ENCODE data around the gene PTPRG. TPM values are rescaled to one million over a fixed set of nuclear protein-coding genes. Genes with fewer than 3 reads are reported as not detected.

PTPRG gene
- total RNA-seq, 1 experiment from 2014 or later, result 0.73 TPM

DNA sequence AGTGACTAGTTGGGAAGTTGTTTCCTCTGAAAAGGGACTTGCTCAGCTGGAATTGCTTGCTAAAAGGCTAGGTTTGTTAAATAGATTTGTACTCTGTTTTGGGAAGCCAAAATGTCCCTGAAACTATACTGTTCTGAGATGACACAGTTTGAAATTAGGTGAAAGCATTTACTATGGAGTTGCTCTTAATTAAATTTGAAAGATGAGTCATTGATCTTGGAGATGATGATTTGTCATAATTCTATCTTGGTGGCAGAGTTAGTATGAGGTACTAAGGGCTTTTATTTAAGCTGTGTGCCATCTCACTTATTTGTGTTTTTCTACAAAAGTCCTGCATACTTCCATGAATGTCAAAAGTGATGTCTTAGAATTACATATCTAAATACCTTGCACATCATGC, 320.9 kb downstream of the PTPRG start:
- no peaks in the 10 kb centered on the region for H3K36me3 ChIP-seq (ENCODE audit: low read depth, low read length)
- H3F3A ChIP-seq (ENCODE audit: low read length, unreplicated experiment), result no peaks in the 10 kb centered on the region
- H3K4me3 ChIP-seq (ENCODE audit: low read length), result no peak overlapping the region
- H3K9me2 ChIP-seq (replicated peaks; ENCODE audit: low read length), result no peaks in the 10 kb centered on the region
- ChIA-PET POLR2A (ENCODE audit: unreplicated experiment) (no interaction called here), CTCF (no interaction called here)
- H4K20me1 ChIP-seq (ENCODE audit: low read length), result no peaks in the 10 kb centered on the region
- no peaks in the 10 kb centered on the region for H3K9me3 ChIP-seq (ENCODE audit: low read length)
- no peaks in the 10 kb centered on the region for H3K4me1 ChIP-seq (ENCODE audit: insufficient read depth, low read length)
- DNase-seq (no peak), ATAC-seq (no peak)
- H3K27ac ChIP-seq (ENCODE audit: low read length), result no peak overlapping the region
- H3K27me3 ChIP-seq (ENCODE audit: low read length), result no peaks in the 10 kb centered on the region
- H3K79me2 ChIP-seq (ENCODE audit: low read length), result no peaks in the 10 kb centered on the region
- no peak overlapping the region for H3K4me2 ChIP-seq (ENCODE audit: low read length)
- no peak overlapping the region for H2AFZ ChIP-seq (ENCODE audit: low read length)
- no peak for TF ChIP-seq EZH2 (IDR thresholded peaks at IDR 0.05; ENCODE audit: low read length, unreplicated experiment)
- TF ChIP-seq EZH2phosphoT487 (IDR thresholded peaks at IDR 0.05; ENCODE audit: borderline replicate concordance, low read length), result no peak
- TF ChIP-seq, protein P1, sequence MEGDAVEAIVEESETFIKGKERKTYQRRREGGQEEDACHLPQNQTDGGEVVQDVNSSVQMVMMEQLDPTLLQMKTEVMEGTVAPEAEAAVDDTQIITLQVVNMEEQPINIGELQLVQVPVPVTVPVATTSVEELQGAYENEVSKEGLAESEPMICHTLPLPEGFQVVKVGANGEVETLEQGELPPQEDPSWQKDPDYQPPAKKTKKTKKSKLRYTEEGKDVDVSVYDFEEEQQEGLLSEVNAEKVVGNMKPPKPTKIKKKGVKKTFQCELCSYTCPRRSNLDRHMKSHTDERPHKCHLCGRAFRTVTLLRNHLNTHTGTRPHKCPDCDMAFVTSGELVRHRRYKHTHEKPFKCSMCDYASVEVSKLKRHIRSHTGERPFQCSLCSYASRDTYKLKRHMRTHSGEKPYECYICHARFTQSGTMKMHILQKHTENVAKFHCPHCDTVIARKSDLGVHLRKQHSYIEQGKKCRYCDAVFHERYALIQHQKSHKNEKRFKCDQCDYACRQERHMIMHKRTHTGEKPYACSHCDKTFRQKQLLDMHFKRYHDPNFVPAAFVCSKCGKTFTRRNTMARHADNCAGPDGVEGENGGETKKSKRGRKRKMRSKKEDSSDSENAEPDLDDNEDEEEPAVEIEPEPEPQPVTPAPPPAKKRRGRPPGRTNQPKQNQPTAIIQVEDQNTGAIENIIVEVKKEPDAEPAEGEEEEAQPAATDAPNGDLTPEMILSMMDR (conservative IDR thresholded peaks at IDR 0.05; ENCODE audit: low read depth, low read length), result no peak
- no TSS peak for BruUV-seq (replicated peaks)
- intact Hi-C loops (cut with micrococcal nuclease), result no loop called here
- H3K9ac ChIP-seq (ENCODE audit: low read length), result no peak overlapping the region

DNA sequence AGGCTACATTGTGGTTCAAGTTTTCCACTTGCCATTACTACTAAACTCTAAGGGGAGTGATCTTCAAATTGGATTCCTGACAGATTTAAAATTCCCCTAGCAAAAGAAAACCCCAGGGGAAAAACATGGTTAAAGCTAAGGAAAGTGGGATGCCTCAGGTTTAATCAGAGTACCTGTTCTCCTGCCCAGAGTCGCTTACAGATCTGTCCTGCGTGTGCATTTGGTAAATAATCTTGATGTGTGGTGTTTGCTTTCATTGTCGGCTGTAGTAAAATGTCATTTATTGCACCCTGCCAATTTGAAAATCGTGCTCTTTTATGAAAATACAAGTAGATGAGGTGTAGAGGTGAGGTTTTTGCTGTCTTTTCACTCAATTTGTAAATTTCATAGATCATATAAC, 323.4 kb downstream of the PTPRG start:
- DNase-seq, result no peak
- Histone ChIP-seq H3K9me2 (replicated peaks; ENCODE audit: low read length) (no peaks in the 10 kb centered on the region), H3K9me3 (ENCODE audit: low read length) (peaks cover 7% of the 10 kb centered on the region; the same call in 1 of the 2 replicates), H3K4me1 (ENCODE audit: insufficient read depth, low read length) (no peaks in the 10 kb centered on the region), H3K27me3 (ENCODE audit: low read length) (no peaks in the 10 kb centered on the region), H2AFZ (ENCODE audit: low read length) (no peak overlapping the region), H3F3A (ENCODE audit: low read length, unreplicated experiment) (no peaks in the 10 kb centered on the region), H3K4me3 (ENCODE audit: low read length) (no peak overlapping the region), H4K20me1 (ENCODE audit: low read length) (no peaks in the 10 kb centered on the region), H3K4me2 (ENCODE audit: low read length) (no peak overlapping the region), H3K79me2 (ENCODE audit: low read length) (no peaks in the 10 kb centered on the region), H3K36me3 (ENCODE audit: low read depth, low read length) (no peaks in the 10 kb centered on the region), H3K9ac (ENCODE audit: low read length) (no peak overlapping the region), H3K27ac (ENCODE audit: low read length) (no peak overlapping the region)
- ATAC-seq, result no peak
- ChIA-PET CTCF (no interaction called here), POLR2A (ENCODE audit: unreplicated experiment) (no interaction called here)
- no TSS peak for BruUV-seq (replicated peaks)
- TF ChIP-seq EZH2phosphoT487 (IDR thresholded peaks at IDR 0.05; ENCODE audit: borderline replicate concordance, low read length), result no peak
- TF ChIP-seq, protein P1 (conservative IDR thresholded peaks at IDR 0.05; ENCODE audit: low read depth, low read length), result no peak
- TF ChIP-seq EZH2 (IDR thresholded peaks at IDR 0.05; ENCODE audit: low read length, unreplicated experiment), result no peak
- intact Hi-C loops (cut with micrococcal nuclease), result no loop called here

GRCh38 chr3:61885414-61885813, 324.0 kb downstream of the PTPRG start:
- H3K9ac ChIP-seq (ENCODE audit: low read length), result no peak overlapping the region
- no peaks in the 10 kb centered on the region for H3K9me2 ChIP-seq (replicated peaks; ENCODE audit: low read length)
- no peak for ATAC-seq
- H3K9me3 ChIP-seq (ENCODE audit: low read length), result peaks cover 7% of the 10 kb centered on the region; the same call in 1 of the 2 replicates
- no peak overlapping the region for H3K4me2 ChIP-seq (ENCODE audit: low read length)
- no peaks in the 10 kb centered on the region for H3K36me3 ChIP-seq (ENCODE audit: low read depth, low read length)
- no peaks in the 10 kb centered on the region for H3K27me3 ChIP-seq (ENCODE audit: low read length)
- BruUV-seq (replicated peaks), result no TSS peak
- no peaks in the 10 kb centered on the region for H3K79me2 ChIP-seq (ENCODE audit: low read length)
- POLR2A ChIA-PET (ENCODE audit: unreplicated experiment), result no interaction called here
- H3K4me3 ChIP-seq (ENCODE audit: low read length), result no peak overlapping the region
- CTCF ChIA-PET, result no interaction called here
- no peak for DNase-seq
- intact Hi-C loops (cut with micrococcal nuclease), result no loop called here
- H3F3A ChIP-seq (ENCODE audit: low read length, unreplicated experiment), result no peaks in the 10 kb centered on the region
- H3K27ac ChIP-seq (ENCODE audit: low read length), result no peak overlapping the region
- TF ChIP-seq EZH2 (IDR thresholded peaks at IDR 0.05; ENCODE audit: low read length, unreplicated experiment) (no peak), EZH2phosphoT487 (IDR thresholded peaks at IDR 0.05; ENCODE audit: borderline replicate concordance, low read length) (no peak)
- TF ChIP-seq, protein P1 (conservative IDR thresholded peaks at IDR 0.05; ENCODE audit: low read depth, low read length), result no peak
- H4K20me1 ChIP-seq (ENCODE audit: low read length), result no peaks in the 10 kb centered on the region
- H3K4me1 ChIP-seq (ENCODE audit: insufficient read depth, low read length), result no peaks in the 10 kb centered on the region
- H2AFZ ChIP-seq (ENCODE audit: low read length), result no peak overlapping the region

Data from PC-3 (cell line).